Left lung (tissue), 10 donors: ENCODE results near the gene ADM2. TPM values are rescaled to one million over a fixed set of nuclear protein-coding genes. Genes with fewer than 3 reads are reported as not detected.

Experiments
- ATAC-seq: fragments of 200-7000 bp; cut with Tn5 transposase; one replicate; pipeline ENCODE4 v1.9.1; 2020; ENCODE audit warnings: moderate library complexity
- DNase-seq, 4 donors: peaks; one replicate each; pipeline ENCODE4 v3.0.0-alpha.2; 2013 to 2020
- H3K27ac ChIP-seq, 2 donors: fragments of 200-600 bp; sonication (generic) in 1 of 2; one replicate each; pipeline versions ENCODE4 v1.5.0 to v1.8.0; 2020 to 2021
- H3K27me3 ChIP-seq, 2 donors: fragments of 200-600 bp; sonication (generic) in 1 of 2; one replicate each; pipeline versions ENCODE4 v1.5.0 to v1.8.0; 2020 to 2021
- H3K36me3 ChIP-seq, 2 donors: fragments of 200-600 bp; sonication (generic) in 1 of 2; one replicate each; pipeline versions ENCODE4 v1.5.0 to v1.8.0; 2020 to 2021
- H3K4me1 ChIP-seq, 2 donors: fragments of 200-600 bp; one replicate each; pipeline ENCODE4 v1.8.0; 2021
- H3K4me3 ChIP-seq, 2 donors: fragments of 200-600 bp; sonication (generic) in 1 of 2; one replicate each; pipeline versions ENCODE4 v1.5.0 to v1.8.0; 2020 to 2021; ENCODE audit warnings: mild to moderate bottlenecking in 1 of 2
- H3K9me3 ChIP-seq, 2 donors: fragments of 200-600 bp; sonication (generic) in 1 of 2; one replicate each; pipeline versions ENCODE4 v1.5.0 to v1.8.0; 2020 to 2021
- CTCF ChIP-seq, 2 donors: fragments of 200-600 bp; sonication (generic) in 1 of 2; IDR thresholded peaks; one replicate each; pipeline versions ENCODE4 v1.5.0 to v1.8.0; 2021; ENCODE audit warnings: antibody characterized with exemption in 2 of 2
- intact Hi-C, 2 donors: fragments of 100-400 bp; cut with DNase I; formaldehyde crosslinking; loops; one replicate each; pipeline versions ENCODE4 v1.11.2 to v1.14.2; 2022
- polyA plus RNA-seq, 6 donors: library from polyadenylated mRNA; unstranded; fragments of 120-200 nt; gene quantifications; one replicate each; pipeline ENCODE4 v1.2.1, GENCODE V29; 2013; ENCODE audit not compliant: insufficient read length in 6 of 6
- total RNA-seq, 2 donors: library from RNA; stranded (reverse); fragmentation: NEBNext Ultra II Directional; extraction: Animal tissue kit (Norgen Biotek cat#: 25700); gene quantifications; one replicate each; pipeline ENCODE4 v1.2.1, GENCODE V29; 2021
- donor health status: DM: no; HTN: yes; CAD: no.
- donor health status: DM: no; HTN: no; CAD: no.

ADM2 gene
- total and polyA plus RNA-seq, 8 donors = 0.29 to 3.5 (median 0.65) TPM

- ATAC-seq = peak; percentile 97
- peak within 1 kb of the TSS in 1 of 2 donors; percentile 70 for H3K27ac ChIP-seq
- no peaks in the 10 kb centered on the region for H3K36me3 ChIP-seq
- H3K9me3 ChIP-seq = no peaks in the 10 kb centered on the region
- intact Hi-C loops = no loop called here
- DNase-seq = peak; percentile 92 to 97 (median 95)
- peaks cover 34 to 52% of the 10 kb centered on the region in 2 donors for H3K4me1 ChIP-seq
- peak within 1 kb of the TSS; percentile 67 to 89 for H3K4me3 ChIP-seq
- TF ChIP-seq CTCF (IDR thresholded peaks at IDR 0.05) = no peak
- H3K27me3 ChIP-seq = peaks cover 0 to 20% of the 10 kb centered on the region in 2 donors
These were observed 6.4 kb upstream of the ADM2 start, which contains the start of gene SBF1 for GRCh38 chr22:50474710-50475651. Gene SBF1 (minus strand): TSS chr22:50475035. CDS start chr22:50474840, 195 bp downstream.

- peaks cover 29 to 45% of the 10 kb centered on the region in 2 donors for H3K4me1 ChIP-seq
- DNase-seq = no peak
- no peak overlapping the region for H3K27ac ChIP-seq
- peak overlapping the region in 1 of 2 donors; percentile 89 for H3K4me3 ChIP-seq
- H3K27me3 ChIP-seq = peaks cover 5 to 27% of the 10 kb centered on the region in 2 donors
- intact Hi-C loops = no loop called here
- no peaks in the 10 kb centered on the region for H3K9me3 ChIP-seq
- ATAC-seq = no peak
- TF ChIP-seq CTCF (IDR thresholded peaks at IDR 0.05) = no peak
- H3K36me3 ChIP-seq = no peaks in the 10 kb centered on the region
These were observed 5.7 kb upstream of the ADM2 start for GRCh38 chr22:50475652-50476002.

- TF ChIP-seq CTCF (IDR thresholded peaks at IDR 0.05) = no peak
- Histone ChIP-seq H3K4me3 (no peak overlapping the region), H3K27ac (no peak overlapping the region), H3K9me3 (no peaks in the 10 kb centered on the region), H3K36me3 (no peaks in the 10 kb centered on the region), H3K4me1 (peaks cover 28 to 42% of the 10 kb centered on the region in 2 donors), H3K27me3 (peaks cover 18 to 39% of the 10 kb centered on the region in 2 donors)
- no peak for ATAC-seq
- intact Hi-C loops = no loop called here
- DNase-seq = no peak
These were observed 4.5 kb upstream of the ADM2 start for GRCh38 chr22:50476868-50477267.

- DNase-seq = no peak
- TF ChIP-seq CTCF (IDR thresholded peaks at IDR 0.05) = no peak
- Histone ChIP-seq H3K27ac (no peak overlapping the region), H3K36me3 (no peaks in the 10 kb centered on the region), H3K4me1 (peaks cover 20 to 37% of the 10 kb centered on the region in 2 donors), H3K9me3 (no peaks in the 10 kb centered on the region), H3K4me3 (no peak overlapping the region), H3K27me3 (peaks cover 22 to 50% of the 10 kb centered on the region in 2 donors)
- ATAC-seq = no peak
- intact Hi-C loops = no loop called here
These were observed 3.4 kb upstream of the ADM2 start for GRCh38 chr22:50477923-50478322.

- Histone ChIP-seq H3K4me1 (peaks cover 9 to 22% of the 10 kb centered on the region in 2 donors), H3K4me3 (no peak overlapping the region), H3K36me3 (no peaks in the 10 kb centered on the region), H3K9me3 (no peaks in the 10 kb centered on the region), H3K27me3 (peaks cover 22 to 67% of the 10 kb centered on the region in 2 donors), H3K27ac (no peak overlapping the region)
- intact Hi-C loops = no loop called here
- ATAC-seq (no peak), DNase-seq (no peak)
- TF ChIP-seq CTCF (IDR thresholded peaks at IDR 0.05) = no peak
These were observed 1.6 kb upstream of the ADM2 start for GRCh38 chr22:50479721-50480120.
